ENCODE data around the gene EMP1.
A peak's percentile ranks its signal among the peaks of the same experiment; 100 is the strongest.

Gene EMP1

GRCh38 chr12:13198241-13198640, 1.7 kb downstream of the EMP1 start:
- DNase-seq, result no peak

GRCh38 chr12:13198876-13199275, 2.4 kb downstream of the EMP1 start:
- DNase-seq, result no peak

DNA sequence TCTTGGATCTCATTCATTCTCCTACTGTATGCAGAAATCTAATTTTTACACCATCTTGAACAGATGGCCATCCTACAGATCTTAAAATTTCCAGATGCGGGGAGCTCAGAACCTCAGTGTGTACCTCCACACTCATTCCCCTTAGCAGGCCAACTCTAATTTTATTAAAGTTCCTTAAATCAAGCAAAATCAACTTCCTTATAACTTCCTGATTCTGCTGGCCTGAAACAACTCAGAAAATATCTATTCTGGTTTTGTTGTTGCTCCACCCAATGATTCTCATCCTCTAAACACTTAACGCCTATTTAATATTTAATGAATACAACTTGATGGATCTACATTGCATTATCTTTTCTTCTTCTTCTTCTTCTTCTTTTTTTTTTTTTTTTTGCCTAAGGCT, 3.1 kb downstream of the EMP1 start:
- DNase-seq, result no peak

GRCh38 chr12:13200841-13201240, 4.3 kb downstream of the EMP1 start:
- DNase-seq, result no peak

- no peak for DNase-seq
Observed at GRCh38 chr12:13203034-13203922, 6.8 kb downstream of the EMP1 start.

GRCh38 chr12:13204428-13204827, 7.9 kb downstream of the EMP1 start:
- DNase-seq, result no peak

- DNase-seq, result no peak
Observed at GRCh38 chr12:13205809-13206559, 9.5 kb downstream of the EMP1 start.

DNA sequence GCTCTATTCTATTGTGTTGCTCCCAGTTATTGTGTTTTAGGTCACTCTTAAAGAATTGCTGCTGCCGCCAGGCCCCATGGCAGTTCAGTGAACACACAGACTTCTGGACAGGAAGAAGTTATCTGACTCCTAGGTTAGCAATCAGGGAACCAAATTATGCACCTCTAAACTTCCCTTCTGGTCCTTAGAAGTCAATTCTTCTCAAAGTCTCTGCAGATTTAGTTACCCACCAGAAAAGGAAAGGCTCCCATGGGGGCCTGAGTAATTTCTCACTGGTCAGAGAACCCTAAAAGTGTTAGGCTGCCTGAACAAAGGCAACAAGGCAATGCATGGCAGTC, 10.0 kb downstream of the EMP1 start:
- DNase-seq, result no peak

GRCh38 chr12:13208533-13209435, 12.3 kb downstream of the EMP1 start:
- DNase-seq, result no peak

GRCh38 chr12:13209436-13210235, 13.1 kb downstream of the EMP1 start:
- DNase-seq, result no peak

GRCh38 chr12:13210236-13211190, 14.0 kb downstream of the EMP1 start:
- DNase-seq, result no peak

- no peak for DNase-seq
Observed at GRCh38 chr12:13211191-13211858, 14.8 kb downstream of the EMP1 start.

- DNase-seq, result peak in 4 of 5 experiments; percentile 49 to 73 (median 52)
Observed at GRCh38 chr12:13211859-13212664, 15.5 kb downstream of the EMP1 start.

GRCh38 chr12:13215056-13215455, 18.5 kb downstream of the EMP1 start:
- no peak for DNase-seq

- no peak for DNase-seq
Observed at GRCh38 chr12:13218641-13219040, 22.1 kb downstream of the EMP1 start.

- no peak for DNase-seq
Observed at GRCh38 chr12:13219320-13219719, 22.8 kb downstream of the EMP1 start.

- DNase-seq, result no peak
Observed at GRCh38 chr12:13220838-13221237, 24.3 kb downstream of the EMP1 start.

GRCh38 chr12:13222076-13222475, 25.6 kb downstream of the EMP1 start:
- no peak for DNase-seq

DNA sequence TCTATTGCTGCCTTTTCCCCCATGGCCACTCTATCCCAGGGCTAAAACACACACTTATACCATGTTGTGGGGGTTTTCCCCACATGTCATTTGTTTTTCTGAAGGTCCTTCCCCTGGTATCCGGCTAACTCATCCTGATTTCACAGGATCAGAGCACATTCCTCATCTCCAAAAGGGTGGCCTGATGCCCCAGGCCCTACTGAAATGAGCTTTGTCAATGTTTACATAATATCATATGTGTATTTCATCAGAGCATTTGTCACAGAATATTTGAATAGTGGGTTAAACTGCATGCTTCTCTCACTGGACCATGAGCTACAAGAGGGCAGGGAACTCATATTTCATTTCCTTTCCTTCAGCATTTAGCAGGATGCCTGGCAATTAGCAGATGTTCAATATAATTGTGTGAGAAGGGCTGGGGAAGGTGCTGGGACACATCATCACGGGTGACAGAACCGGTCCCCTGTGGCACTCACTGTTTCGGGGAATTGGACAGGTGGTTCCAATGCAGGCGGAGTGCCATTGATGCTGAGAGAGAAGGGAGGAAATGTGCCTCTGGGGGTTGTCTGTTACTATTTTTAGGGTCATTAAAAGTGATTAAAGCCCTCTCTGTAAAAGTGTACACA, 26.8 kb downstream of the EMP1 start:
- no peak for DNase-seq

Measured in T-helper 2 cell (primary cell).